ENCODE data around the gene PDCD1LG2. TPM values are rescaled to one million over a fixed set of nuclear protein-coding genes. Genes with fewer than 3 reads are reported as not detected.

Gene PDCD1LG2
- total RNA-seq, 1 donor from 2014 or later, result 12.8 TPM

DNA sequence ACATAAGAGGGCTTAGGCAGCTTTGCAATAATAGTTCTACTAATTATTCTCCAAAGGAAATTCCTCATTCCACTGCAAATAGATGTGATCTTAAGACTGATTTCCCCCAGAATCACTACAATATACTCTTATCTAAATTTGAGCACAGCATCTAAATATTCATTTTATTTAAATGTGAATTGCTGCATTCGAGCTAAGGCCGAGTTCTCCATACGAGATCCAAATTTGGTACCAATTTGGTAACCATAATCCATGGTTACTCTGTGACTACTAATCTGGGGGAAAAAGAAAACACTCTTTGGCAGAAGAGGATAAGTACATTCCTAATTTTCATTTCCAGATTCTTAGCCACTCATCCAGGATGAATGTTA is 98.9 kb downstream of the PDCD1LG2 start:
- no peak for DNase-seq (ENCODE audit: low spot score)

- no peak for DNase-seq (ENCODE audit: low spot score)
Observed at GRCh38 chr9:5610491-5610890, 100.2 kb downstream of the PDCD1LG2 start.

DNA sequence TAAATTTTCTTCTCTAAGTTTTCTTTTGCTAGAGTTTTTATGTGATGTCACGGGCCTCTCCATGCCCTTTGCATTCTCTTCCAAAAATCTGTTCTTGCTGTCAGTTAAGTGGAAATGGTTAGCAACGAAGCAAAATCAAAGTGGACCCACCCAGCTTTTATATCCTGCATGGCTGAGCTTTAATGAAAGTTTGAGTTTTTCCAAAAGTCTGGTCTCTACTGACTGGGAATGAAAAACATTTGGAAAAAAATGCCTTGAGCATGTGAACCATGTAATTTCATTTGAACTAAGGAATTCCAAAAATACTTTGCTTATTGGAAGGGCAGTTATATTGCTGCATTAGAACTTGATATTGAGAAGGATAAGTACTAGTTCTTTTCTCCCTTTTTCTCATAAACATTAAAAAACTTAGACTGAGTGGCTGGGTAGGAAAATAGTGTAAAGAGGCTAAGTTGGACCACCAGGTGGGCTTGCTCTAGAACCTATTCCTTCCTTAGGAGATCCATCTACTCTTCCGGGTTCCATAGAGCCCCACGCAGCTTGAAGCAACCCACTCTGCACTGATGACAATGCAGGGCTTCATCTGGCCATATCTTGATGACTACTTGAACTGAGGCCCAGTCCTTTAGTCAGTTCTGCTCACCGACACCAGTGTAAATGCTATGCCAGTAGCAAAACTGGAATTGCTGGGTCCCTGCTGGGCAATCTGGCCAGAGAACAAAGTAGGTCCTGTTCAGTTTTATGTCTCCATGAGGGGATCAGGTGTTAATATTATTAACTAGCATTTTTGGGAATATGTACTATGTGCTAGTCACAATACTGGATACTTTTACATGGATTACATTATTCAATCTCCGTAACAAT is 101.2 kb downstream of the PDCD1LG2 start:
- DNase-seq (ENCODE audit: low spot score), result no peak

DNA sequence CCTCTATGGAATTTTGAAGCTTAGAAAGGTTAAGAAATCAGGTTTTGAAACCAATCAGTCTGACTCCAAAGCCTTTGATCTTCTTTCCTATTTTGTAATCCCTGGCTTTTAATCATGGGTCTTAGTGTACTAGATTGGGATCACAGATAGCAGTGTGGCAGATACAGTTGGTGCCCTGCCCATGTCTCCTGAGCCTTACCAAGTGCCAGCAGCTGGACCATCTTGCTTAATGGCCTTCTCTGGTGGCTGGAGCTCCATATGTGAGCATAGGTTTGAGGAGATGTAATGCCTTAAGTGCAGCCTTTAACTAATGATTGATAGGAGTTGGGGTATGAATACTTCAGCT is 101.8 kb downstream of the PDCD1LG2 start:
- DNase-seq (ENCODE audit: low spot score), result no peak

GRCh38 chr9:5614192-5614591 is 103.9 kb downstream of the PDCD1LG2 start:
- no peak for DNase-seq (ENCODE audit: low spot score)

- DNase-seq (ENCODE audit: low spot score), result no peak
Observed at GRCh38 chr9:5614985-5615384, 104.7 kb downstream of the PDCD1LG2 start.

- DNase-seq (ENCODE audit: low spot score), result no peak
Observed at GRCh38 chr9:5617749-5618148, 107.4 kb downstream of the PDCD1LG2 start.

- no peak for DNase-seq (ENCODE audit: low spot score)
Observed at GRCh38 chr9:5620494-5620893, 110.2 kb downstream of the PDCD1LG2 start.

Other genes starting within 250 kb of the PDCD1LG2 start
- gene RLN2, start 205.8 kb upstream of the PDCD1LG2 start, total RNA-seq (ENCODE audit: insufficient read depth, low replicate concordance), result 2.4 TPM
- 1.2 TPM for gene RLN1, start 170.7 kb upstream of the PDCD1LG2 start, total RNA-seq (ENCODE audit: insufficient read depth, low replicate concordance)
- gene PLGRKT, start 72.6 kb upstream of the PDCD1LG2 start, total RNA-seq (ENCODE audit: insufficient read depth, low replicate concordance), result 9.9 TPM
- gene CD274, start 60.0 kb upstream of the PDCD1LG2 start, total RNA-seq (ENCODE audit: insufficient read depth, low replicate concordance), result 4.6 TPM
- gene RIC1, start 118.6 kb downstream of the PDCD1LG2 start, total RNA-seq (ENCODE audit: insufficient read depth, low replicate concordance), result 45.5 TPM